HEK293 (cell line): ENCODE measurements around the gene CCDC17.

Experiments used
- KLF9 ChIP-seq: fragments of 450-650 bp; formaldehyde crosslinking; IDR thresholded peaks from 2 replicates; pipeline ENCODE4 v1.5.1; 2016; ENCODE audit warnings: missing biosample characterization, missing genetic modification characterization, low read depth
- REPIN1 ChIP-seq: fragments of 450-650 bp; formaldehyde crosslinking; IDR thresholded peaks from 2 replicates; pipeline ENCODE4 v1.5.1; 2017; ENCODE audit warnings: missing biosample characterization, missing genetic modification characterization, low read depth
- YY1 ChIP-seq: fragments of 450-650 bp; formaldehyde crosslinking; IDR thresholded peaks from 2 replicates; pipeline ENCODE4 v1.5.1; 2018; ENCODE audit warnings: missing biosample characterization, missing genetic modification characterization
- ZNF274 ChIP-seq, 2 experiments: fragments of 200-500 bp in 1 of 2; fragments of 450-650 bp in 1 of 2; sonication (Bioruptor generic) in 1 of 2; formaldehyde crosslinking in 1 of 2; IDR thresholded peaks; 2 replicates each; pipeline versions ENCODE4 v1.5.1 to v1.6.1; 2014 to 2016; ENCODE audit warnings: borderline replicate concordance in 1 of 2, inconsistent platforms in 1 of 2, low read length in 1 of 2, missing biosample characterization in 1 of 2, missing genetic modification characterization in 1 of 2
- ZNF366 ChIP-seq: fragments of 450-650 bp; formaldehyde crosslinking; conservative IDR thresholded peaks from 2 replicates; pipeline ENCODE4 v1.5.1; 2016; ENCODE audit warnings: missing biosample characterization, missing genetic modification characterization
- ZNF501 ChIP-seq: fragments of 450-650 bp; formaldehyde crosslinking; IDR thresholded peaks from 2 replicates; pipeline ENCODE4 v1.5.1; 2016; ENCODE audit warnings: missing biosample characterization, missing genetic modification characterization
- ZNF621 ChIP-seq: fragments of 450-650 bp; formaldehyde crosslinking; IDR thresholded peaks from 2 replicates; pipeline ENCODE4 v1.5.1; 2017; ENCODE audit warnings: missing biosample characterization, missing genetic modification characterization
- TF ChIP-seq, protein P1 (sequence below): fragments of 450-650 bp; formaldehyde crosslinking; IDR thresholded peaks from 2 replicates; pipeline ENCODE4 v1.5.1; 2016; ENCODE audit warnings: missing biosample characterization, missing genetic modification characterization, low read depth
- TF ChIP-seq, protein P2 (sequence below): fragments of 450-650 bp; formaldehyde crosslinking; IDR thresholded peaks from 2 replicates; pipeline ENCODE4 v1.5.1; 2016; ENCODE audit warnings: missing biosample characterization, missing genetic modification characterization
- TF ChIP-seq, protein P3 (sequence below): fragments of 450-650 bp; formaldehyde crosslinking; IDR thresholded peaks from 2 replicates; pipeline ENCODE4 v1.5.1; 2016; ENCODE audit warnings: missing biosample characterization, missing genetic modification characterization
- TF ChIP-seq, protein P4 (sequence below): fragments of 450-650 bp; formaldehyde crosslinking; IDR thresholded peaks from 2 replicates; pipeline ENCODE4 v1.5.1; 2016; ENCODE audit warnings: missing biosample characterization, missing genetic modification characterization
- TF ChIP-seq, protein P5 (sequence below): fragments of 450-650 bp; formaldehyde crosslinking; IDR thresholded peaks from 2 replicates; pipeline ENCODE4; 2016; ENCODE audit warnings: missing biosample characterization, missing genetic modification characterization

DNA sequence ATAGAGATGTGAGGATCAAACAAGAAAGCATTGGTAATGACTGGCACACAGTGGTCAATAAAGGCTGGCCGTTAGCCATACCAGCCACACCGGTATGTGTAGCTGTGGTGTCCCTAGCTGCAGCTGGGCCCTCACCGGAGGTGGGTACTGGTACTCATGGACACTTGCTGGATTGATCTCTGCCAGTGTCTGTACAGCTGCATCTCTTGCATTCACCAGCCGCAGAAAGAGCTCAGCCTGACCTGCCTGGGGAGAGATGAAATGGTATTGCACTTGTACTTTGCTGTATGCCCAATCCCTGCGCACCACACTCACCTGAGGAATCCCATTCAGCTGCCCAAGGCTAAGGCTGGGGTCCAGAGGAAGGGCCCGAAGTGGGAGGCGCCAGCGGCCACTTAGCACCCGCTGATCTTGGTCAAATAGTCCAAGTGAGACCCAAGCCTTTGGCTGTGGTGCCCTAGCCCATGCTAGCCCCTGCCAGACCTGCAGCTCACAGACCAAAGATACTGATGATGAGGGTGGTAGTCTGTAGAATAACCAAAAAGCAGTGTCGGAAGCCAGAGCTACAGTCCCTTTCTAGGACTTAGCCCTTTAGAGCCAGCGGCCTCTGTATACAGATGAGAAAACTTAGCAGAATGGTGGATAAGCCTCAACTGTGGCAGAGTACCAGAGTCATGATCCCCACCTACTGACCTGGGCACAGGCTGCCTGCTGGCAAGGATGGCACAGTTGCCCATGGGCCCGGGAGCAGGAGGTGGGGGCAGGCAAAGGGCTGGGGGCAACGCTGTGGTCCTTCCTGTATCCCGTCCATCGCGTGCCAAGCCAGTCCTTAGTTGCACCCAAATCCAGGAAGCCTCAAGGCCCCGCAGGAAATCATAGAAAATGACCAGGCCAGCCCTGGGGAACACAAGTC, 3.0 kb downstream of the CCDC17 start:
- TF ChIP-seq, protein P1, sequence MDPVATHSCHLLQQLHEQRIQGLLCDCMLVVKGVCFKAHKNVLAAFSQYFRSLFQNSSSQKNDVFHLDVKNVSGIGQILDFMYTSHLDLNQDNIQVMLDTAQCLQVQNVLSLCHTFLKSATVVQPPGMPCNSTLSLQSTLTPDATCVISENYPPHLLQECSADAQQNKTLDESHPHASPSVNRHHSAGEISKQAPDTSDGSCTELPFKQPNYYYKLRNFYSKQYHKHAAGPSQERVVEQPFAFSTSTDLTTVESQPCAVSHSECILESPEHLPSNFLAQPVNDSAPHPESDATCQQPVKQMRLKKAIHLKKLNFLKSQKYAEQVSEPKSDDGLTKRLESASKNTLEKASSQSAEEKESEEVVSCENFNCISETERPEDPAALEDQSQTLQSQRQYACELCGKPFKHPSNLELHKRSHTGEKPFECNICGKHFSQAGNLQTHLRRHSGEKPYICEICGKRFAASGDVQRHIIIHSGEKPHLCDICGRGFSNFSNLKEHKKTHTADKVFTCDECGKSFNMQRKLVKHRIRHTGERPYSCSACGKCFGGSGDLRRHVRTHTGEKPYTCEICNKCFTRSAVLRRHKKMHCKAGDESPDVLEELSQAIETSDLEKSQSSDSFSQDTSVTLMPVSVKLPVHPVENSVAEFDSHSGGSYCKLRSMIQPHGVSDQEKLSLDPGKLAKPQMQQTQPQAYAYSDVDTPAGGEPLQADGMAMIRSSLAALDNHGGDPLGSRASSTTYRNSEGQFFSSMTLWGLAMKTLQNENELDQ (tag by site-specific recombination): no peak
- TF ChIP-seq, protein P2, sequence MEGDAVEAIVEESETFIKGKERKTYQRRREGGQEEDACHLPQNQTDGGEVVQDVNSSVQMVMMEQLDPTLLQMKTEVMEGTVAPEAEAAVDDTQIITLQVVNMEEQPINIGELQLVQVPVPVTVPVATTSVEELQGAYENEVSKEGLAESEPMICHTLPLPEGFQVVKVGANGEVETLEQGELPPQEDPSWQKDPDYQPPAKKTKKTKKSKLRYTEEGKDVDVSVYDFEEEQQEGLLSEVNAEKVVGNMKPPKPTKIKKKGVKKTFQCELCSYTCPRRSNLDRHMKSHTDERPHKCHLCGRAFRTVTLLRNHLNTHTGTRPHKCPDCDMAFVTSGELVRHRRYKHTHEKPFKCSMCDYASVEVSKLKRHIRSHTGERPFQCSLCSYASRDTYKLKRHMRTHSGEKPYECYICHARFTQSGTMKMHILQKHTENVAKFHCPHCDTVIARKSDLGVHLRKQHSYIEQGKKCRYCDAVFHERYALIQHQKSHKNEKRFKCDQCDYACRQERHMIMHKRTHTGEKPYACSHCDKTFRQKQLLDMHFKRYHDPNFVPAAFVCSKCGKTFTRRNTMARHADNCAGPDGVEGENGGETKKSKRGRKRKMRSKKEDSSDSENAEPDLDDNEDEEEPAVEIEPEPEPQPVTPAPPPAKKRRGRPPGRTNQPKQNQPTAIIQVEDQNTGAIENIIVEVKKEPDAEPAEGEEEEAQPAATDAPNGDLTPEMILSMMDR (tag by site-specific recombination): no peak
- TF ChIP-seq KLF9 (tag by site-specific recombination) (no peak), ZNF274 (IDR thresholded peaks at IDR 0.05; ENCODE audit: low read length) (no peak), ZNF274 (tag by site-specific recombination; IDR thresholded peaks at IDR 0.05; ENCODE audit: borderline replicate concordance) (no peak), ZNF501 (tag by site-specific recombination) (no peak), REPIN1 (tag by site-specific recombination) (no peak), ZNF366 (tag by site-specific recombination) (no peak), YY1 (tag by site-specific recombination) (no peak), ZNF621 (tag by site-specific recombination) (no peak)
- TF ChIP-seq, protein P3, sequence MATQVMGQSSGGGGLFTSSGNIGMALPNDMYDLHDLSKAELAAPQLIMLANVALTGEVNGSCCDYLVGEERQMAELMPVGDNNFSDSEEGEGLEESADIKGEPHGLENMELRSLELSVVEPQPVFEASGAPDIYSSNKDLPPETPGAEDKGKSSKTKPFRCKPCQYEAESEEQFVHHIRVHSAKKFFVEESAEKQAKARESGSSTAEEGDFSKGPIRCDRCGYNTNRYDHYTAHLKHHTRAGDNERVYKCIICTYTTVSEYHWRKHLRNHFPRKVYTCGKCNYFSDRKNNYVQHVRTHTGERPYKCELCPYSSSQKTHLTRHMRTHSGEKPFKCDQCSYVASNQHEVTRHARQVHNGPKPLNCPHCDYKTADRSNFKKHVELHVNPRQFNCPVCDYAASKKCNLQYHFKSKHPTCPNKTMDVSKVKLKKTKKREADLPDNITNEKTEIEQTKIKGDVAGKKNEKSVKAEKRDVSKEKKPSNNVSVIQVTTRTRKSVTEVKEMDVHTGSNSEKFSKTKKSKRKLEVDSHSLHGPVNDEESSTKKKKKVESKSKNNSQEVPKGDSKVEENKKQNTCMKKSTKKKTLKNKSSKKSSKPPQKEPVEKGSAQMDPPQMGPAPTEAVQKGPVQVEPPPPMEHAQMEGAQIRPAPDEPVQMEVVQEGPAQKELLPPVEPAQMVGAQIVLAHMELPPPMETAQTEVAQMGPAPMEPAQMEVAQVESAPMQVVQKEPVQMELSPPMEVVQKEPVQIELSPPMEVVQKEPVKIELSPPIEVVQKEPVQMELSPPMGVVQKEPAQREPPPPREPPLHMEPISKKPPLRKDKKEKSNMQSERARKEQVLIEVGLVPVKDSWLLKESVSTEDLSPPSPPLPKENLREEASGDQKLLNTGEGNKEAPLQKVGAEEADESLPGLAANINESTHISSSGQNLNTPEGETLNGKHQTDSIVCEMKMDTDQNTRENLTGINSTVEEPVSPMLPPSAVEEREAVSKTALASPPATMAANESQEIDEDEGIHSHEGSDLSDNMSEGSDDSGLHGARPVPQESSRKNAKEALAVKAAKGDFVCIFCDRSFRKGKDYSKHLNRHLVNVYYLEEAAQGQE (tag by site-specific recombination): no peak
- TF ChIP-seq, protein P4, sequence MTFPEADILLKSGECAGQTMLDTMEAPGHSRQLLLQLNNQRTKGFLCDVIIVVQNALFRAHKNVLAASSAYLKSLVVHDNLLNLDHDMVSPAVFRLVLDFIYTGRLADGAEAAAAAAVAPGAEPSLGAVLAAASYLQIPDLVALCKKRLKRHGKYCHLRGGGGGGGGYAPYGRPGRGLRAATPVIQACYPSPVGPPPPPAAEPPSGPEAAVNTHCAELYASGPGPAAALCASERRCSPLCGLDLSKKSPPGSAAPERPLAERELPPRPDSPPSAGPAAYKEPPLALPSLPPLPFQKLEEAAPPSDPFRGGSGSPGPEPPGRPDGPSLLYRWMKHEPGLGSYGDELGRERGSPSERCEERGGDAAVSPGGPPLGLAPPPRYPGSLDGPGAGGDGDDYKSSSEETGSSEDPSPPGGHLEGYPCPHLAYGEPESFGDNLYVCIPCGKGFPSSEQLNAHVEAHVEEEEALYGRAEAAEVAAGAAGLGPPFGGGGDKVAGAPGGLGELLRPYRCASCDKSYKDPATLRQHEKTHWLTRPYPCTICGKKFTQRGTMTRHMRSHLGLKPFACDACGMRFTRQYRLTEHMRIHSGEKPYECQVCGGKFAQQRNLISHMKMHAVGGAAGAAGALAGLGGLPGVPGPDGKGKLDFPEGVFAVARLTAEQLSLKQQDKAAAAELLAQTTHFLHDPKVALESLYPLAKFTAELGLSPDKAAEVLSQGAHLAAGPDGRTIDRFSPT: peak; percentile 51; the same call in 1 of the 2 replicates
- TF ChIP-seq, protein P5, sequence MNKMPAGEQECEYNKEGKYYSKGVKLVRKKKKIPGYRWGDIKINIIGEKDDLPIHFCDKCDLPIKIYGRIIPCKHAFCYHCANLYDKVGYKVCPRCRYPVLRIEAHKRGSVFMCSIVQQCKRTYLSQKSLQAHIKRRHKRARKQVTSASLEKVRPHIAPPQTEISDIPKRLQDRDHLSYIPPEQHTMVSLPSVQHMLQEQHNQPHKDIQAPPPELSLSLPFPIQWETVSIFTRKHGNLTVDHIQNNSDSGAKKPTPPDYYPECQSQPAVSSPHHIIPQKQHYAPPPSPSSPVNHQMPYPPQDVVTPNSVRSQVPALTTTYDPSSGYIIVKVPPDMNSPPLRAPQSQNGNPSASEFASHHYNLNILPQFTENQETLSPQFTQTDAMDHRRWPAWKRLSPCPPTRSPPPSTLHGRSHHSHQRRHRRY (tag by site-specific recombination): no peak
